Neural crest cell (in vitro differentiated cells): ENCODE data around the gene BIRC6. TPM values are rescaled to one million over a fixed set of nuclear protein-coding genes. Genes with fewer than 3 reads are reported as not detected.

Experiments
- DNase-seq: peaks from one replicate; pipeline ENCODE4 v3.0.0; 2021; ENCODE audit warnings: low read depth, mixed read lengths, low spot score
- H3K27ac Mint-ChIP-seq: one replicate; pipeline ENCODE4 v1.8.0; 2021; ENCODE audit warnings: mild to moderate bottlenecking, mixed read lengths; ENCODE audit not compliant: unreplicated experiment
- H3K27me3 Mint-ChIP-seq: 2 replicates; pipeline ENCODE4 v1.8.0; 2021; ENCODE audit warnings: low read depth, mild to moderate bottlenecking, mixed read lengths
- H3K36me3 Mint-ChIP-seq: 2 replicates; pipeline ENCODE4 v1.8.0; 2021; ENCODE audit warnings: low read depth, mild to moderate bottlenecking, mixed read lengths
- H3K4me1 Mint-ChIP-seq: 2 replicates; pipeline ENCODE4 v1.8.0; 2021; ENCODE audit warnings: mixed read lengths
- H3K4me3 Mint-ChIP-seq: one replicate; pipeline ENCODE4 v1.8.0; 2021; ENCODE audit warnings: mild to moderate bottlenecking, mixed read lengths
- H3K9me3 Mint-ChIP-seq: 2 replicates; pipeline ENCODE4 v1.8.0; 2021; ENCODE audit warnings: mixed read lengths
- CTCF ChIP-seq: fragments of 200-600 bp; sonication (generic); conservative IDR thresholded peaks from 2 replicates; pipeline ENCODE4 v1.5.0; 2021; ENCODE audit warnings: antibody characterized with exemption, mild to moderate bottlenecking
- total RNA-seq: library from RNA; stranded (reverse); gene quantifications from 2 replicates; pipeline ENCODE4 v1.2.1, GENCODE V29; 2021

BIRC6 gene
- total RNA-seq, 1 donor from 2014 or later, result 76.8 TPM

- TF ChIP-seq CTCF, result no peak
- no peaks in the 10 kb centered on the region for H3K27me3 Mint-ChIP-seq
- H3K27ac Mint-ChIP-seq, result no peak overlapping the region
- DNase-seq, result no peak
- no peaks in the 10 kb centered on the region for H3K9me3 Mint-ChIP-seq
- peaks cover 15% of the 10 kb centered on the region for H3K4me1 Mint-ChIP-seq
- peaks cover 12% of the 10 kb centered on the region for H3K36me3 Mint-ChIP-seq
- H3K4me3 Mint-ChIP-seq, result no peak overlapping the region
These were observed 67.9 kb downstream of the BIRC6 start for GRCh38 chr2:32424739-32425138.

- DNase-seq, result no peak
- peaks cover 15% of the 10 kb centered on the region for H3K4me1 Mint-ChIP-seq
- H3K36me3 Mint-ChIP-seq, result peaks cover 10% of the 10 kb centered on the region
- no peak overlapping the region for H3K4me3 Mint-ChIP-seq
- H3K27me3 Mint-ChIP-seq, result no peaks in the 10 kb centered on the region
- TF ChIP-seq CTCF, result no peak
- H3K9me3 Mint-ChIP-seq, result no peaks in the 10 kb centered on the region
- no peak overlapping the region for H3K27ac Mint-ChIP-seq
These were observed 68.9 kb downstream of the BIRC6 start for GRCh38 chr2:32425719-32426141.

GRCh38 chr2:32427672-32428610, 71.1 kb downstream of the BIRC6 start:
- no peak for TF ChIP-seq CTCF
- Mint-ChIP-seq H3K4me3 (no peak overlapping the region), H3K4me1 (peaks cover 15% of the 10 kb centered on the region), H3K36me3 (peaks cover 17% of the 10 kb centered on the region), H3K27ac (peak overlapping the region; percentile 29), H3K27me3 (no peaks in the 10 kb centered on the region), H3K9me3 (no peaks in the 10 kb centered on the region)
- no peak for DNase-seq

- Mint-ChIP-seq H3K9me3 (no peaks in the 10 kb centered on the region), H3K4me1 (peaks cover 9% of the 10 kb centered on the region), H3K4me3 (no peak overlapping the region), H3K27me3 (no peaks in the 10 kb centered on the region), H3K27ac (no peak overlapping the region), H3K36me3 (peaks cover 10% of the 10 kb centered on the region)
- DNase-seq, result no peak
- TF ChIP-seq CTCF, result no peak
These were observed 74.0 kb downstream of the BIRC6 start for GRCh38 chr2:32430804-32431203.

GRCh38 chr2:32436150-32436549, 79.3 kb downstream of the BIRC6 start:
- Mint-ChIP-seq H3K9me3 (no peaks in the 10 kb centered on the region), H3K4me1 (no peaks in the 10 kb centered on the region), H3K27me3 (no peaks in the 10 kb centered on the region), H3K4me3 (no peak overlapping the region), H3K27ac (no peak overlapping the region), H3K36me3 (peaks cover 19% of the 10 kb centered on the region)
- TF ChIP-seq CTCF, result no peak
- DNase-seq, result no peak
